HFFc6 (cell line): ENCODE data around the gene CREB3L2. TPM values are rescaled to one million over a fixed set of nuclear protein-coding genes. Genes with fewer than 3 reads are reported as not detected.

Source experiments
- DNase-seq: peaks from one replicate; pipeline ENCODE4 v3.0.0-alpha.2; 2018
- H3K27ac Mint-ChIP-seq: 2 replicates; pipeline ENCODE4 v1.8.0; 2020; ENCODE audit warnings: mild to moderate bottlenecking, mixed read lengths
- H3K27me3 Mint-ChIP-seq: 2 replicates; pipeline ENCODE4 v1.8.0; 2021; ENCODE audit warnings: mild to moderate bottlenecking, moderate library complexity, mixed read lengths; ENCODE audit not compliant: insufficient read depth
- H3K36me3 Mint-ChIP-seq: 2 replicates; pipeline ENCODE4 v1.8.0; 2021; ENCODE audit warnings: low read depth, mixed read lengths
- H3K4me1 Mint-ChIP-seq: 2 replicates; pipeline ENCODE4 v1.8.0; 2020; ENCODE audit warnings: low read depth, mixed read lengths
- H3K4me3 Mint-ChIP-seq: 2 replicates; pipeline ENCODE4 v1.8.0; 2020; ENCODE audit warnings: mild to moderate bottlenecking, moderate library complexity, mixed read lengths
- H3K9me3 Mint-ChIP-seq: 2 replicates; pipeline ENCODE4 v1.8.0; 2020; ENCODE audit warnings: mild to moderate bottlenecking, mixed read lengths
- total RNA-seq, 6 experiments: library from RNA; stranded (reverse); fragmentation: NEBNext Ultra II Directional; extraction: Animal tissue kit (Norgen Biotek cat#: 25700); gene quantifications; 2 replicates in 1 of 6; 3 replicates in 5 of 6; pipeline ENCODE4 v1.2.3, GENCODE V29; 2021
- TF ChIP-seq, protein P1 (sequence below): fragments of 200-600 bp; sonication (generic); IDR thresholded peaks from 2 replicates; pipeline ENCODE4 v1.5.0; 2021; ENCODE audit warnings: antibody characterized with exemption, mild to moderate bottlenecking

Gene CREB3L2
- total RNA-seq, 6 experiments from 2014 or later: 112 to 139 (median 123) TPM

DNA sequence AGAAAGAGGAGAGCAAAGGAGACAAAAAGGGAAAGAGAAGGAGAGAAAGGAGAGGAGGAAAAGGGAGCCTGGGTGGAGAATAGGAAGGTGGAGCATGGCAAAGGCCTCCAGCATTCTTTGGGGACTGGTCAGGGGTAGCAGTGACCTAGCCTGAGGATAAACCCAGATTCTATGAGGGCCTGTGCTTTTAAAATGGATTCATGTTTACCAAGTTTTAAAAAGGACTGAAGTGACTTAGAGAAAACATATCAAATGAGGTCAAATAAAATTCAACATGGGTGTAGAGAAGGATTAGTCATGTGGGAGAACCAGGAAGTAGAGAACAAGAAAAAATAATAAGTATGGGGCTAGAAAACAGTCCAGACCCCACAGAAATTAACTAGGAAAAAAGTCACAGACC is 20.7 kb downstream of the CREB3L2 start:
- H3K27me3 Mint-ChIP-seq: peaks cover 4% of the 10 kb centered on the region; the same call in 1 of the 2 replicates
- no peaks in the 10 kb centered on the region; the same call in 1 of the 2 replicates for H3K4me1 Mint-ChIP-seq
- peak overlapping the region; percentile 72 for H3K4me3 Mint-ChIP-seq
- TF ChIP-seq, protein P1, sequence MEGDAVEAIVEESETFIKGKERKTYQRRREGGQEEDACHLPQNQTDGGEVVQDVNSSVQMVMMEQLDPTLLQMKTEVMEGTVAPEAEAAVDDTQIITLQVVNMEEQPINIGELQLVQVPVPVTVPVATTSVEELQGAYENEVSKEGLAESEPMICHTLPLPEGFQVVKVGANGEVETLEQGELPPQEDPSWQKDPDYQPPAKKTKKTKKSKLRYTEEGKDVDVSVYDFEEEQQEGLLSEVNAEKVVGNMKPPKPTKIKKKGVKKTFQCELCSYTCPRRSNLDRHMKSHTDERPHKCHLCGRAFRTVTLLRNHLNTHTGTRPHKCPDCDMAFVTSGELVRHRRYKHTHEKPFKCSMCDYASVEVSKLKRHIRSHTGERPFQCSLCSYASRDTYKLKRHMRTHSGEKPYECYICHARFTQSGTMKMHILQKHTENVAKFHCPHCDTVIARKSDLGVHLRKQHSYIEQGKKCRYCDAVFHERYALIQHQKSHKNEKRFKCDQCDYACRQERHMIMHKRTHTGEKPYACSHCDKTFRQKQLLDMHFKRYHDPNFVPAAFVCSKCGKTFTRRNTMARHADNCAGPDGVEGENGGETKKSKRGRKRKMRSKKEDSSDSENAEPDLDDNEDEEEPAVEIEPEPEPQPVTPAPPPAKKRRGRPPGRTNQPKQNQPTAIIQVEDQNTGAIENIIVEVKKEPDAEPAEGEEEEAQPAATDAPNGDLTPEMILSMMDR: no peak
- peak overlapping the region; percentile 91 for H3K27ac Mint-ChIP-seq
- H3K36me3 Mint-ChIP-seq: peaks cover 70% of the 10 kb centered on the region
- peak; percentile 45 for DNase-seq
- peaks cover 9% of the 10 kb centered on the region; the same call in 1 of the 2 replicates for H3K9me3 Mint-ChIP-seq

DNA sequence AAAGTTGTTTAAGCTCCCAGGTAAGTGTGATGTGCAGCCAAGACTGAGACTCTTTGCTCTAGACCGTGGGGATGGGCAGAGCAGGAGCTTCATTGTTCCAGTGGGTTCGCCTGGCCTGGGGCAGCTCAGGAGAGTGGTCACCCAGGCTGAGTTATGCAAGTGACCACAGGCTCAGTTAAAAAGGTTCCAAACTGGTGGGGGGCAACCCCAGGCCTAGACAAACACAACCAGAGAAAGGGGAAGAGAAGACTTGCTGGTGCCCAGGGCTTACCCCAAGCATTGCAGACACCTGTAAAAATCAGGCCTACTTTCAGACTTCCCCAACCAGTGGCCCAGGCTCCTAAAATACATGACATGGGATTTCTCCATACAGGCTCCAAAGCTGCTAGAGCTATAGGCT is 21.6 kb downstream of the CREB3L2 start:
- H3K27me3 Mint-ChIP-seq: peaks cover 4% of the 10 kb centered on the region; the same call in 1 of the 2 replicates
- H3K9me3 Mint-ChIP-seq: peaks cover 9% of the 10 kb centered on the region; the same call in 1 of the 2 replicates
- peak overlapping the region; percentile 91 for H3K27ac Mint-ChIP-seq
- TF ChIP-seq, protein P1: no peak
- DNase-seq: no peak
- H3K4me3 Mint-ChIP-seq: no peak overlapping the region; the same call in 1 of the 2 replicates
- no peaks in the 10 kb centered on the region; the same call in 1 of the 2 replicates for H3K4me1 Mint-ChIP-seq
- H3K36me3 Mint-ChIP-seq: peaks cover 69% of the 10 kb centered on the region

DNA sequence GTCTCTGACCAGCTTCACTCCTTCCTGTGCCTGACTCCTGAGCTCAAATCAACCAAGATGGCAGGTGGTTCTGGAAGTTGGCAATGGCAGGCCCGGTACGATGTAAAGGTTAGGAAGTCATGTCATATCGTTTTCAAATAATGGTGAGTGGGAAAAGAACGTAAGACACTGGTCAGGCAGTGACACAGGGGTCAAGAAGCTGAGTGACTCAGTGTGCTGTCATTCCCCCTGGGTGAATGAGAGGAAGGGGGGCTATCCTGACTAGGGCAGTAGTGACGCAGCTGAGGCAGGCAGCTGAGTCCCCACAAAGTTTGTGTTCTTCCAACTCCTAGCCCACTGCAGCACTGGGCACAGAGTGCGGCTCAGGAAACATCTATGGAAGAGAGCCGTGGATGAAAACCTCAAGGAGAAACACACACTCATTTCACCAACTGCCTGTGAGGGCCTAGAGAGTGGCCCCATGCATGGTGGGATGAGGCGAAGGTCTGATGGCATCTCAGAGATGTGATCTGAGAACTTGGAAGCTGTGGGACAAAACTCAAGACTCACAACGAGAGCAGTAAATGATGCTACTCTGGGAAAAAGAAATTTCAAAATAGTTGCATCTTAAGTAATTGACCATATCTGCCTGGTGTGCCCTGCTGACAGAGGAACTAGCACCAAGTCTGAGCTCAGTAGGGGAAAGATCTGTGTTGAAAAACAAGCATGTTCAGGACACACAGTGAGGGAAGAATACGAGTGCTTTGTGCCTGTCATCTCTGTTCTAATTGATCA is 23.2 kb downstream of the CREB3L2 start:
- TF ChIP-seq, protein P1: no peak
- peaks cover 9% of the 10 kb centered on the region; the same call in 1 of the 2 replicates for H3K9me3 Mint-ChIP-seq
- peak; percentile 95 for DNase-seq
- H3K27ac Mint-ChIP-seq: peak overlapping the region; percentile 91
- H3K27me3 Mint-ChIP-seq: peaks cover 4% of the 10 kb centered on the region; the same call in 1 of the 2 replicates
- peak overlapping the region; percentile 68 for H3K4me3 Mint-ChIP-seq
- peaks cover 60% of the 10 kb centered on the region for H3K36me3 Mint-ChIP-seq
- no peaks in the 10 kb centered on the region; the same call in 1 of the 2 replicates for H3K4me1 Mint-ChIP-seq

DNA sequence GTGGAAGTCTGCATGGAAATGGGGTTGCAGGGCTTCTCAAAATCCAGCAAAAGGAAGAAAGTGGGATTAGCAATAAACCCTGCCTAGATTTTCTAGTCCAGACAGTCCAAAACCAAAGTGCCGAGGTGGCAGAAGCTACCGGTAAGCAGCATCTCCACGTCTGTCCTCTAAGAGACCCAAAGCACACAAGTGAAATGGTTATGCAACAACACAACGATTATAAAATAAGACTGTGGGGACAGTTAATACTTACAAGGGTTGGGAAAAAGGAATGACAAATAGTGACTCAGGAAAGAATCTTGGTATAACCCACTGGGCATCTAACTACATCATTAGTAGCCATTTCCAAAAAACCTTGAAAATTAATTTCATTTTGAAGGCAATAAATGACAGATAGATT is 24.7 kb downstream of the CREB3L2 start:
- H3K4me1 Mint-ChIP-seq: no peaks in the 10 kb centered on the region; the same call in 1 of the 2 replicates
- H3K4me3 Mint-ChIP-seq: peak overlapping the region; percentile 81
- DNase-seq: no peak

DNA sequence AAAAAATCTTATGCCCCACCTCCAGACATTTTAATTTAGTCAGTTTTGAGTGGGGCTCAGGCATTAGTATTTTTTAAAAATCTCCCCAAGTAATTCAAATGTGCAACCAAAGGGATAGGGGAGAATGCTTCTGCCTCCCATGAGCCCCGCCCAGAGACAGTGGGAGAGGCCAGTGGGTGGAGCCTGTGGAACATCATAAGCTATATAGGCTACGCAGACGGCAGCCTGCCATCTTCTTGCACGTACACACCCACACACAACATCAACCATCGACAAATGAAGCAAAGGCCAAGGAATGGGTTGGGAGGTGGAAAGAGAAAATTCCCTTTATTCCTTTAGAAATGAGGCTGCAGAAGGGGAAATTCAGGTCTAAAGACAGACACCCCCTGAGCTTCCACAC is 25.2 kb downstream of the CREB3L2 start:
- Mint-ChIP-seq H3K27ac (peak overlapping the region; percentile 91), H3K27me3 (peaks cover 4% of the 10 kb centered on the region; the same call in 1 of the 2 replicates), H3K4me1 (peaks cover 4% of the 10 kb centered on the region; the same call in 1 of the 2 replicates), H3K9me3 (no peaks in the 10 kb centered on the region), H3K4me3 (peak overlapping the region; percentile 81), H3K36me3 (peaks cover 51% of the 10 kb centered on the region)
- DNase-seq: no peak
- TF ChIP-seq, protein P1: no peak

More for the DNA sequence above, 24.7 kb downstream of the CREB3L2 start:
- H3K36me3 Mint-ChIP-seq: peaks cover 53% of the 10 kb centered on the region
- H3K27ac Mint-ChIP-seq: peak overlapping the region; percentile 91
- TF ChIP-seq, protein P1: no peak
- no peaks in the 10 kb centered on the region for H3K9me3 Mint-ChIP-seq
- H3K27me3 Mint-ChIP-seq: peaks cover 4% of the 10 kb centered on the region; the same call in 1 of the 2 replicates
